SU-DHL-6 (cell line): ENCODE results near the gene ACADS.

Experiments
- H2AFZ ChIP-seq: fragments of 200-600 bp; sonication (generic); 2 replicates; pipeline ENCODE4 v1.6.1; 2014; ENCODE audit warnings: low read depth, mild to moderate bottlenecking, moderate library complexity, mixed read lengths, antibody characterized with exemption, low read length; ENCODE audit not compliant: severe bottlenecking
- H3F3A ChIP-seq: fragments of 200-600 bp; shearing (Covaris generic); 2 replicates; pipeline ENCODE4 v1.6.0; 2016; ENCODE audit warnings: antibody characterized with exemption, mild to moderate bottlenecking; ENCODE audit not compliant: insufficient read depth
- H3K27ac ChIP-seq: fragments of 200-600 bp; sonication (generic); 2 replicates; pipeline ENCODE4 v1.5.1; 2016; ENCODE audit warnings: low read depth, mild to moderate bottlenecking, low read length, moderate library complexity, mixed read lengths
- H3K27me3 ChIP-seq: fragments of 200-600 bp; sonication (generic), shearing (Covaris generic); 2 replicates; pipeline ENCODE4 v1.6.0; 2014; ENCODE audit warnings: mild to moderate bottlenecking, low read length
- H3K36me3 ChIP-seq: fragments of 200-600 bp; sonication (generic); 2 replicates; pipeline ENCODE4 v1.6.1; 2014; ENCODE audit warnings: mild to moderate bottlenecking, low read length, mixed read lengths
- H3K4me2 ChIP-seq: fragments of 300-600, 200-600 bp; shearing (Covaris generic), sonication (generic); 2 replicates; pipeline ENCODE4 v1.6.0; 2014; ENCODE audit warnings: low read length, low read depth, mild to moderate bottlenecking; ENCODE audit not compliant: poor library complexity, severe bottlenecking
- H3K4me3 ChIP-seq: fragments of 200-600 bp; sonication (generic); 2 replicates; pipeline ENCODE4 v1.5.1; 2014; ENCODE audit warnings: antibody characterized with exemption, low read length, mild to moderate bottlenecking, mixed read lengths; ENCODE audit not compliant: insufficient read depth, poor library complexity, severe bottlenecking
- H3K79me2 ChIP-seq: fragments of 200-600 bp; sonication (generic); 2 replicates; pipeline ENCODE4 v1.6.1; 2014; ENCODE audit warnings: mild to moderate bottlenecking, low read length, moderate library complexity; ENCODE audit not compliant: insufficient read depth
- H3K9ac ChIP-seq: fragments of 200-600 bp; sonication (generic); 2 replicates; pipeline ENCODE4 v1.7.0; 2014; ENCODE audit warnings: mild to moderate bottlenecking, low read length
- H3K9me2 ChIP-seq: fragments of 200-600 bp; sonication (generic); replicated peaks from 2 replicates; pipeline ENCODE4 v1.6.1; 2014; ENCODE audit warnings: low read length; ENCODE audit not compliant: insufficient read depth
- H3K9me3 ChIP-seq: fragments of 200-600 bp; sonication (generic); 2 replicates; pipeline ENCODE4 v1.6.1; 2014; ENCODE audit warnings: low read length, mixed read lengths; ENCODE audit not compliant: insufficient read depth
- H4K20me1 ChIP-seq: fragments of 200-600 bp; sonication (generic); 2 replicates; pipeline ENCODE4 v1.6.1; 2014; ENCODE audit warnings: low read depth, mild to moderate bottlenecking, antibody characterized with exemption, low read length, moderate library complexity, mixed read lengths
- EZH2phosphoT487 ChIP-seq: fragments of 200-600 bp; sonication (generic), shearing (Covaris generic); conservative IDR thresholded peaks from 2 replicates; pipeline ENCODE4 v1.6.1; 2018; ENCODE audit warnings: mild to moderate bottlenecking, antibody characterized with exemption, low read length, moderate library complexity, mixed read lengths
- TF ChIP-seq, protein P1 (sequence below): fragments of 200-600 bp; sonication (generic); IDR thresholded peaks from one replicate; pipeline ENCODE4 v1.5.1; 2017; ENCODE audit warnings: antibody characterized with exemption, mild to moderate bottlenecking, low read length, moderate library complexity; ENCODE audit not compliant: insufficient read depth, poor library complexity, severe bottlenecking

ACADS gene

DNA sequence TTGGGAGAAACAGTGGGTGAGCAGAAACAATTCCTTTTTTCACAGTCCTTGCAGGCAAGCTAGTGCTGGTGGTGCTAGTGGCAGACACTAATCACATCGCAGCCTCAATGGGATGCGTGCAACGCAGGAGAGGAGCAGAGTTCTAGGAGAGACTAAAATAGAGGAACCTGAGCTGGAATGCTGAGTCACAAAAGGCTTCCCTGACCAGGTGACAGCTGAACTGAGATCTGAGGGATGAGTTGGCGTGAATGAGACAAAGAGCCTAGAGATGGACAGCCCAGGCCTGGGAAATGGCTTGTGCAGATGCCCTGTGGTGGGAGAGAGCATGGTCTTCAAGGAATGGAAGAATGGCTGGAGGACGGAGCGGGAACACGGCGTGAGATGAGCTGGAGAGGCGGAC, 25.8 kb downstream of the ACADS start:
- no peak overlapping the region for H3K4me2 ChIP-seq
- no peak for TF ChIP-seq EZH2phosphoT487
- TF ChIP-seq, protein P1, sequence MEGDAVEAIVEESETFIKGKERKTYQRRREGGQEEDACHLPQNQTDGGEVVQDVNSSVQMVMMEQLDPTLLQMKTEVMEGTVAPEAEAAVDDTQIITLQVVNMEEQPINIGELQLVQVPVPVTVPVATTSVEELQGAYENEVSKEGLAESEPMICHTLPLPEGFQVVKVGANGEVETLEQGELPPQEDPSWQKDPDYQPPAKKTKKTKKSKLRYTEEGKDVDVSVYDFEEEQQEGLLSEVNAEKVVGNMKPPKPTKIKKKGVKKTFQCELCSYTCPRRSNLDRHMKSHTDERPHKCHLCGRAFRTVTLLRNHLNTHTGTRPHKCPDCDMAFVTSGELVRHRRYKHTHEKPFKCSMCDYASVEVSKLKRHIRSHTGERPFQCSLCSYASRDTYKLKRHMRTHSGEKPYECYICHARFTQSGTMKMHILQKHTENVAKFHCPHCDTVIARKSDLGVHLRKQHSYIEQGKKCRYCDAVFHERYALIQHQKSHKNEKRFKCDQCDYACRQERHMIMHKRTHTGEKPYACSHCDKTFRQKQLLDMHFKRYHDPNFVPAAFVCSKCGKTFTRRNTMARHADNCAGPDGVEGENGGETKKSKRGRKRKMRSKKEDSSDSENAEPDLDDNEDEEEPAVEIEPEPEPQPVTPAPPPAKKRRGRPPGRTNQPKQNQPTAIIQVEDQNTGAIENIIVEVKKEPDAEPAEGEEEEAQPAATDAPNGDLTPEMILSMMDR = no peak
- H3K9me3 ChIP-seq = no peaks in the 10 kb centered on the region
- no peaks in the 10 kb centered on the region for H4K20me1 ChIP-seq
- H3K27ac ChIP-seq = no peak overlapping the region
- no peaks in the 10 kb centered on the region for H3K79me2 ChIP-seq
- no peaks in the 10 kb centered on the region for H3K36me3 ChIP-seq
- H3K9ac ChIP-seq = no peak overlapping the region
- no peak overlapping the region for H2AFZ ChIP-seq
- no peak overlapping the region for H3K4me3 ChIP-seq
- no peaks in the 10 kb centered on the region for H3K27me3 ChIP-seq
- H3K9me2 ChIP-seq = no peaks in the 10 kb centered on the region
- H3F3A ChIP-seq = no peaks in the 10 kb centered on the region

DNA sequence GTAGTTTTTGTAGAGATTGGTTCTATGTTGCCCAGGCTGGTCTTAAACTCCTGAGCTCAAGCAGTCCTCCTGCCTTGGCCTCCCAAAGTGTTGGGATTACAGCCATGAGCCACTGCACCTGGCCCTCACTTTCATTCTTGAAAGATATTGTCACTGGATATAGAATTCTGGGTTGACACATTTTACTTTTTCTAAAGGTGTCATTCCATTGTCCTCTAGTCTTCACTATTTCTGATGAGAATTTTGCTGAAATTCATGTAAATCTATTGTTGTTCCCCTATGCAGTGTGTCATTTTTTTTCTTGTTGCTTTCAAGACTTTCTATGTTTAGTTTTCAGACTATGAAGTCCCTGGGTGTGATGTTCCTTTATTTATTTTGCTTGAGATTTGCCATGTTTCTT, 29.2 kb downstream of the ACADS start:
- no peak overlapping the region for H3K9ac ChIP-seq
- no peaks in the 10 kb centered on the region for H3K9me2 ChIP-seq
- no peak overlapping the region for H3K4me2 ChIP-seq
- no peak overlapping the region for H3K27ac ChIP-seq
- H2AFZ ChIP-seq = no peak overlapping the region
- H3K27me3 ChIP-seq = no peaks in the 10 kb centered on the region
- no peaks in the 10 kb centered on the region for H4K20me1 ChIP-seq
- H3K4me3 ChIP-seq = no peak overlapping the region
- TF ChIP-seq EZH2phosphoT487 = no peak
- TF ChIP-seq, protein P1 = no peak
- no peaks in the 10 kb centered on the region for H3K36me3 ChIP-seq
- no peaks in the 10 kb centered on the region for H3F3A ChIP-seq
- H3K79me2 ChIP-seq = no peaks in the 10 kb centered on the region
- no peaks in the 10 kb centered on the region for H3K9me3 ChIP-seq

DNA sequence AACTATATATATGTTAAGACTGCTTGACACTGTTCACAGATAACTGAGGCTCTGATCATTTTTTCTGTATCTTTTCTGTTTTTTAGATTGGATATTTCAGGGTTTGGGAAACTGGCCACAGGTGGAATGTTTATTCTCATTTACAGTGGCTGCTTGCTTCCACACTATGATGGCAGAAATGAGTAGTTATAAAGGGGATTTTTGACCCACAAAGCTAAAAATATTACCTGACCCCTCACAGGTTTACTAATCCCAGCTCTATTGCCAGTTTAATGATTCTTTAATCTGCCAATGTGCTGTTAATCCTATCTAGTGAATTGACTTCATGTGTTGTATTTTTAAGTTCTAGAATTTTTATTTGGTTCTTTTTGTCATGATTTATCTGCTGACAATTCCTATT, 29.6 kb downstream of the ACADS start:
- Histone ChIP-seq H3K9me2 (no peaks in the 10 kb centered on the region), H2AFZ (no peak overlapping the region), H3K4me3 (no peak overlapping the region), H3K9me3 (no peaks in the 10 kb centered on the region), H4K20me1 (no peaks in the 10 kb centered on the region), H3K36me3 (no peaks in the 10 kb centered on the region), H3K27me3 (no peaks in the 10 kb centered on the region), H3K79me2 (no peaks in the 10 kb centered on the region), H3K4me2 (no peak overlapping the region), H3F3A (no peaks in the 10 kb centered on the region), H3K9ac (no peak overlapping the region), H3K27ac (no peak overlapping the region)
- TF ChIP-seq EZH2phosphoT487 = no peak
- TF ChIP-seq, protein P1 = no peak
